Peyer's patch (tissue), 4 donors: ENCODE data around the gene SCNN1A. TPM values are rescaled to one million over a fixed set of nuclear protein-coding genes. Genes with fewer than 3 reads are reported as not detected.
A peak's percentile ranks its signal among the peaks of the same experiment; 100 is the strongest.
"Not testable (repeated sequence)": the region's sequence is repeated elsewhere in the genome, so short reads cannot be mapped to it uniquely, and the experiment has no call there.

ENCODE experiments used
- DNase-seq, 3 donors: peaks; one replicate each; pipeline ENCODE4 v3.0.0-alpha.2; 2017 to 2019
- H3K27ac ChIP-seq, 4 donors: fragments of 200-600 bp; sonication (generic); one replicate each; pipeline ENCODE4 v1.5.1; 2016 to 2019
- H3K27me3 ChIP-seq, 2 donors: fragments of 200-600 bp; sonication (generic); one replicate each; pipeline ENCODE4 v1.5.1; 2019
- H3K36me3 ChIP-seq, 3 donors: fragments of 200-600 bp; sonication (generic); one replicate each; pipeline ENCODE4 v1.5.1; 2016 to 2019
- H3K4me1 ChIP-seq, 4 donors: fragments of 200-600 bp; sonication (generic); one replicate each; pipeline ENCODE4 v1.5.1; 2016 to 2019
- H3K4me3 ChIP-seq, 4 donors: fragments of 200-600 bp; sonication (generic); 1 replicate in 3 of 4; 2 replicates in 1 of 4; pipeline ENCODE4 v1.5.1; 2016 to 2019; ENCODE audit warnings: mild to moderate bottlenecking in 1 of 4
- H3K9me3 ChIP-seq, 4 donors: fragments of 200-600 bp; sonication (generic); one replicate each; pipeline ENCODE4 v1.5.1; 2016 to 2019; ENCODE audit warnings: mild to moderate bottlenecking in 1 of 4
- CTCF ChIP-seq, 6 experiments: fragments of 450-650 bp in 4 of 6; fragments of 200-600 bp in 2 of 6; sonication (generic) in 1 of 6; IDR thresholded peaks; one replicate each; pipeline ENCODE4 v1.5.1; 2017 to 2019; ENCODE audit warnings: antibody characterized with exemption in 6 of 6, mild to moderate bottlenecking in 3 of 6, moderate library complexity in 1 of 6
- POLR2A ChIP-seq, 2 donors: fragments of 450-650 bp; IDR thresholded peaks; one replicate each; pipeline ENCODE4 v1.5.1; 2017; ENCODE audit warnings: antibody characterized with exemption in 2 of 2, mild to moderate bottlenecking in 2 of 2, moderate library complexity in 2 of 2
- total RNA-seq, 4 donors: library from RNA; depleted of rRNA; stranded (reverse); fragments of >200 nt; gene quantifications; one replicate each; pipeline ENCODE4 v1.1.0, GENCODE V29; 2016

Gene SCNN1A
- total RNA-seq, 4 donors from 2014 or later, result 93.3 to 275 (median 143) TPM

GRCh38 chr12:6342140-6342889, 33.0 kb downstream of the SCNN1A start:
- Histone ChIP-seq H3K36me3 (no peaks in the 10 kb centered on the region), H3K9me3 (no peaks in the 10 kb centered on the region), H3K27ac (peak overlapping the region; percentile 84 to 100 (median 97)), H3K4me3 (peak overlapping the region; percentile 57 to 97 (median 74)), H3K4me1 (peaks cover 9 to 64% (median 13%) of the 10 kb centered on the region in 4 donors), H3K27me3 (no peaks in the 10 kb centered on the region)
- DNase-seq, result no peak
- no peak for TF ChIP-seq POLR2A (IDR thresholded peaks at IDR 0.05)

- H3K9me3 ChIP-seq, result no peaks in the 10 kb centered on the region
- DNase-seq, result peak; percentile 46 to 85 (median 77)
- TF ChIP-seq CTCF (IDR thresholded peaks at IDR 0.05), result no peak
- peak; percentile 64 to 94 for TF ChIP-seq POLR2A (IDR thresholded peaks at IDR 0.05)
- H3K4me3 ChIP-seq, result peak within 1 kb of the TSS; percentile 57 to 97 (median 74)
- H3K4me1 ChIP-seq, result peaks cover 9 to 67% (median 21%) of the 10 kb centered on the region in 4 donors
- H3K36me3 ChIP-seq, result no peaks in the 10 kb centered on the region
- H3K27ac ChIP-seq, result peak within 1 kb of the TSS; percentile 84 to 100 (median 97)
- H3K27me3 ChIP-seq, result no peaks in the 10 kb centered on the region
Observed at GRCh38 chr12:6341417-6342139, 33.8 kb downstream of the SCNN1A start, which contains the start of gene TNFRSF1A. Gene TNFRSF1A, minus strand, starts transcription at chr12:6342076. Its CDS starts 262 bp downstream, at chr12:6341814.

- no peaks in the 10 kb centered on the region for H3K27me3 ChIP-seq
- peaks cover 5 to 67% (median 23%) of the 10 kb centered on the region in 4 donors for H3K4me1 ChIP-seq
- H3K9me3 ChIP-seq, result no peaks in the 10 kb centered on the region
- H3K36me3 ChIP-seq, result no peaks in the 10 kb centered on the region
- no peak for DNase-seq
- peak overlapping the region; percentile 84 to 100 (median 97) for H3K27ac ChIP-seq
- peak overlapping the region; percentile 57 to 97 (median 74) for H3K4me3 ChIP-seq
- TF ChIP-seq POLR2A (IDR thresholded peaks at IDR 0.05) (no peak), CTCF (IDR thresholded peaks at IDR 0.05) (no peak)
Observed at GRCh38 chr12:6340745-6341416, 34.5 kb downstream of the SCNN1A start.

GRCh38 chr12:6340032-6340638, 35.2 kb downstream of the SCNN1A start:
- peak in 1 of 3 donors; percentile 72 for DNase-seq
- no peaks in the 10 kb centered on the region for H3K9me3 ChIP-seq
- H3K4me1 ChIP-seq, result peaks cover 4 to 67% (median 26%) of the 10 kb centered on the region in 4 donors

GRCh38 chr12:6338955-6339354, 36.4 kb downstream of the SCNN1A start:
- no peak for DNase-seq
- Histone ChIP-seq H3K4me3 (peak overlapping the region; percentile 57 to 97 (median 74)), H3K27ac (peak overlapping the region; percentile 84 to 100 (median 97)), H3K4me1 (peaks cover 4 to 71% (median 32%) of the 10 kb centered on the region in 4 donors), H3K36me3 (peaks cover 0 to 9% (median 0%) of the 10 kb centered on the region in 3 donors), H3K27me3 (no peaks in the 10 kb centered on the region), H3K9me3 (no peaks in the 10 kb centered on the region)
- TF ChIP-seq CTCF (IDR thresholded peaks at IDR 0.05) (no peak), POLR2A (IDR thresholded peaks at IDR 0.05) (no peak)

More at GRCh38 chr12:6340032-6340638, 35.2 kb downstream of the SCNN1A start:
- TF ChIP-seq CTCF (IDR thresholded peaks at IDR 0.05), result peak in 1 of 6 experiments; percentile 2
- peak; percentile 86 to 94 for TF ChIP-seq POLR2A (IDR thresholded peaks at IDR 0.05)
- H3K27me3 ChIP-seq, result no peaks in the 10 kb centered on the region
- H3K36me3 ChIP-seq, result no peaks in the 10 kb centered on the region
- peak overlapping the region; percentile 57 to 97 (median 74) for H3K4me3 ChIP-seq
- peak overlapping the region; percentile 84 to 100 (median 97) for H3K27ac ChIP-seq

GRCh38 chr12:6338536-6338935, 36.8 kb downstream of the SCNN1A start:
- peaks cover 2 to 74% (median 32%) of the 10 kb centered on the region in 4 donors for H3K4me1 ChIP-seq
- DNase-seq, H3K9me3 ChIP-seq, H3K27me3 ChIP-seq: not testable (repeated sequence)
- peaks cover 0 to 13% (median 0%) of the 10 kb centered on the region in 3 donors for H3K36me3 ChIP-seq
- peak overlapping the region; percentile 9 to 97 (median 71) for H3K4me3 ChIP-seq
- H3K27ac ChIP-seq, result peak overlapping the region; percentile 84 to 100 (median 97)
